HTR-8/SVneo (cell line): ENCODE data around the gene FBXL15.

ENCODE experiments used
- DNase-seq: peaks from one replicate; pipeline ENCODE4 v3.0.0; 2011; ENCODE audit warnings: low spot score, mixed read lengths; ENCODE audit not compliant: insufficient read length
- FAIRE-seq: peaks from 2 replicates; lab custom pipeline; 2011; peaks lifted over from hg19 to GRCh38; lab: Jason Lieb, UNC

FBXL15 gene

GRCh38 chr10:102420714-102421506 is at the start of gene FBXL15:
Gene FBXL15 (plus strand): TSS chr10:102420836. CDS start chr10:102421130, 294 bp downstream.
- FAIRE-seq = peak; percentile 86
- DNase-seq = peak; percentile 94

GRCh38 chr10:102371295-102371694 is 49.3 kb upstream of the FBXL15 start:
- DNase-seq (no peak), FAIRE-seq (no peak)

- FAIRE-seq = no peak
- DNase-seq = no peak
These were observed 45.4 kb upstream of the FBXL15 start for GRCh38 chr10:102375250-102375649.

GRCh38 chr10:102375867-102376266 is 44.8 kb upstream of the FBXL15 start:
- FAIRE-seq = no peak
- DNase-seq = no peak

GRCh38 chr10:102376901-102377300 is 43.7 kb upstream of the FBXL15 start:
- FAIRE-seq = no peak
- DNase-seq = no peak

- DNase-seq (no peak), FAIRE-seq (no peak)
These were observed 41.3 kb upstream of the FBXL15 start for GRCh38 chr10:102379383-102379782.

GRCh38 chr10:102381983-102382382 is 38.7 kb upstream of the FBXL15 start:
- no peak for DNase-seq
- no peak for FAIRE-seq

GRCh38 chr10:102382871-102383270 is 37.8 kb upstream of the FBXL15 start:
- FAIRE-seq (no peak), DNase-seq (no peak)

GRCh38 chr10:102384053-102384452 is 36.6 kb upstream of the FBXL15 start:
- DNase-seq (no peak), FAIRE-seq (no peak)

GRCh38 chr10:102384606-102385429 is 35.8 kb upstream of the FBXL15 start:
- no peak for DNase-seq
- FAIRE-seq = no peak

- FAIRE-seq = no peak
- DNase-seq = no peak
These were observed 30.7 kb upstream of the FBXL15 start for GRCh38 chr10:102389894-102390293.

GRCh38 chr10:102392306-102392705 is 28.3 kb upstream of the FBXL15 start:
- FAIRE-seq = no peak
- no peak for DNase-seq

GRCh38 chr10:102393411-102394078 is 27.1 kb upstream of the FBXL15 start:
- FAIRE-seq = no peak
- no peak for DNase-seq

- DNase-seq (peak; percentile 94), FAIRE-seq (peak; percentile 48)
These were observed 26.4 kb upstream of the FBXL15 start for GRCh38 chr10:102394079-102394800.

GRCh38 chr10:102394801-102395399 is 25.7 kb upstream of the FBXL15 start:
- no peak for FAIRE-seq
- peak; percentile 32 for DNase-seq

GRCh38 chr10:102395400-102396316 is 25.0 kb upstream of the FBXL15 start, which contains the start of gene NFKB2:
Gene NFKB2 (plus strand): TSS chr10:102395705. CDS start chr10:102395960, 255 bp downstream.
- FAIRE-seq (peak; percentile 72), DNase-seq (peak; percentile 89)

GRCh38 chr10:102396317-102396650 is 24.4 kb upstream of the FBXL15 start:
- DNase-seq = no peak
- no peak for FAIRE-seq

GRCh38 chr10:102396730-102397151 is 23.9 kb upstream of the FBXL15 start:
- FAIRE-seq (no peak), DNase-seq (no peak)
